Thyroid gland (tissue), 4 donors: ENCODE measurements around the gene DQX1. TPM values are rescaled to one million over a fixed set of nuclear protein-coding genes. Genes with fewer than 3 reads are reported as not detected.

Source experiments
- DNase-seq, 2 donors: peaks; one replicate each; pipeline ENCODE4 v3.0.0-alpha.2; 2019
- H3K27ac ChIP-seq, 3 donors: fragments of 200-600 bp; sonication (generic); 1 replicate in 2 of 3; 2 replicates in 1 of 3; pipeline ENCODE4 v1.5.1; 2016 to 2019; ENCODE audit warnings: mild to moderate bottlenecking in 1 of 3, moderate library complexity in 1 of 3
- H3K27me3 ChIP-seq: fragments of 200-600 bp; sonication (generic); one replicate; pipeline ENCODE4 v1.5.1; 2019
- H3K36me3 ChIP-seq, 2 donors: fragments of 200-600 bp; sonication (generic); one replicate each; pipeline ENCODE4 v1.5.1; 2016 to 2019
- H3K4me1 ChIP-seq, 2 donors: fragments of 200-600 bp; sonication (generic); one replicate each; pipeline ENCODE4 v1.5.1; 2017 to 2019
- H3K4me3 ChIP-seq, 3 donors: fragments of 200-600 bp; sonication (generic); replicated peaks in 1 of 3; 1 replicate in 2 of 3; 2 replicates in 1 of 3; pipeline ENCODE4 v1.5.1; 2016; ENCODE audit warnings: mild to moderate bottlenecking in 1 of 3
- H3K9me3 ChIP-seq: fragments of 200-600 bp; sonication (generic); one replicate; pipeline ENCODE4 v1.5.1; 2017
- POLR2A ChIP-seq, 2 donors: fragments of 450-650 bp; IDR thresholded peaks; one replicate each; pipeline ENCODE4 v1.6.1; 2017; ENCODE audit warnings: antibody characterized with exemption in 2 of 2, mild to moderate bottlenecking in 2 of 2, moderate library complexity in 1 of 2
- WGBS, 2 donors: methylation state at CpG; one replicate each; pipeline ENCODE4 v1.1.5; 2017; 5-methylcytosine and 5-hydroxymethylcytosine counted together
- intact Hi-C: fragments of 100-400 bp; cut with DNase I; formaldehyde crosslinking; loops from one replicate; pipeline ENCODE4 v1.15.1; 2023
- total RNA-seq, 4 donors: library from RNA; depleted of rRNA; stranded (reverse); fragments of >200 nt; gene quantifications; one replicate each; pipeline ENCODE4 v1.2.3, GENCODE V29; 2016
- TF ChIP-seq, protein P1 (sequence below), 6 experiments: fragments of 200-600 bp in 3 of 6; fragments of 450-650 bp in 3 of 6; sonication (generic) in 3 of 6; IDR thresholded peaks; one replicate each; pipeline ENCODE4 v1.5.1; 2016 to 2019; ENCODE audit warnings: antibody characterized with exemption in 6 of 6, mild to moderate bottlenecking in 2 of 6, inconsistent platforms in 1 of 6, moderate library complexity in 1 of 6

Gene DQX1
- total RNA-seq, 4 donors from 2014 or later, result not detected

GRCh38 chr2:74496997-74497776, 28.8 kb downstream of the DQX1 start:
- peaks cover 1 to 15% of the 10 kb centered on the region in 2 donors for H3K36me3 ChIP-seq
- H3K4me1 ChIP-seq, result peaks cover 21 to 26% of the 10 kb centered on the region in 2 donors
- TF ChIP-seq, protein P1, sequence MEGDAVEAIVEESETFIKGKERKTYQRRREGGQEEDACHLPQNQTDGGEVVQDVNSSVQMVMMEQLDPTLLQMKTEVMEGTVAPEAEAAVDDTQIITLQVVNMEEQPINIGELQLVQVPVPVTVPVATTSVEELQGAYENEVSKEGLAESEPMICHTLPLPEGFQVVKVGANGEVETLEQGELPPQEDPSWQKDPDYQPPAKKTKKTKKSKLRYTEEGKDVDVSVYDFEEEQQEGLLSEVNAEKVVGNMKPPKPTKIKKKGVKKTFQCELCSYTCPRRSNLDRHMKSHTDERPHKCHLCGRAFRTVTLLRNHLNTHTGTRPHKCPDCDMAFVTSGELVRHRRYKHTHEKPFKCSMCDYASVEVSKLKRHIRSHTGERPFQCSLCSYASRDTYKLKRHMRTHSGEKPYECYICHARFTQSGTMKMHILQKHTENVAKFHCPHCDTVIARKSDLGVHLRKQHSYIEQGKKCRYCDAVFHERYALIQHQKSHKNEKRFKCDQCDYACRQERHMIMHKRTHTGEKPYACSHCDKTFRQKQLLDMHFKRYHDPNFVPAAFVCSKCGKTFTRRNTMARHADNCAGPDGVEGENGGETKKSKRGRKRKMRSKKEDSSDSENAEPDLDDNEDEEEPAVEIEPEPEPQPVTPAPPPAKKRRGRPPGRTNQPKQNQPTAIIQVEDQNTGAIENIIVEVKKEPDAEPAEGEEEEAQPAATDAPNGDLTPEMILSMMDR (IDR thresholded peaks at IDR 0.05), result no peak
- no peak for TF ChIP-seq POLR2A (IDR thresholded peaks at IDR 0.05)
- no peaks in the 10 kb centered on the region for H3K9me3 ChIP-seq
- 52 to 58% methylated on average over 19 of the region's 19 CpGs for WGBS, 2 donors
- H3K27me3 ChIP-seq, result peaks cover 1% of the 10 kb centered on the region
- intact Hi-C loops, result no loop called here
- H3K27ac ChIP-seq, result no peak overlapping the region
- DNase-seq, result no peak
- peak overlapping the region in 1 of 3 donors; percentile 19 for H3K4me3 ChIP-seq

GRCh38 chr2:74495440-74495839, 30.6 kb downstream of the DQX1 start:
- Histone ChIP-seq H3K27ac (no peak overlapping the region), H3K4me1 (peaks cover 21 to 26% of the 10 kb centered on the region in 2 donors), H3K36me3 (peaks cover 19 to 33% of the 10 kb centered on the region in 2 donors), H3K27me3 (no peaks in the 10 kb centered on the region), H3K9me3 (no peaks in the 10 kb centered on the region), H3K4me3 (no peak overlapping the region)
- DNase-seq, result no peak
- intact Hi-C loops, result no loop called here
- 76 to 93% methylated on average over 1 of the region's 1 CpG for WGBS, 2 donors
- TF ChIP-seq POLR2A (IDR thresholded peaks at IDR 0.05), result no peak
- TF ChIP-seq, protein P1 (IDR thresholded peaks at IDR 0.05), result no peak

GRCh38 chr2:74493546-74493945, 32.5 kb downstream of the DQX1 start:
- intact Hi-C loops, result no loop called here

DNA sequence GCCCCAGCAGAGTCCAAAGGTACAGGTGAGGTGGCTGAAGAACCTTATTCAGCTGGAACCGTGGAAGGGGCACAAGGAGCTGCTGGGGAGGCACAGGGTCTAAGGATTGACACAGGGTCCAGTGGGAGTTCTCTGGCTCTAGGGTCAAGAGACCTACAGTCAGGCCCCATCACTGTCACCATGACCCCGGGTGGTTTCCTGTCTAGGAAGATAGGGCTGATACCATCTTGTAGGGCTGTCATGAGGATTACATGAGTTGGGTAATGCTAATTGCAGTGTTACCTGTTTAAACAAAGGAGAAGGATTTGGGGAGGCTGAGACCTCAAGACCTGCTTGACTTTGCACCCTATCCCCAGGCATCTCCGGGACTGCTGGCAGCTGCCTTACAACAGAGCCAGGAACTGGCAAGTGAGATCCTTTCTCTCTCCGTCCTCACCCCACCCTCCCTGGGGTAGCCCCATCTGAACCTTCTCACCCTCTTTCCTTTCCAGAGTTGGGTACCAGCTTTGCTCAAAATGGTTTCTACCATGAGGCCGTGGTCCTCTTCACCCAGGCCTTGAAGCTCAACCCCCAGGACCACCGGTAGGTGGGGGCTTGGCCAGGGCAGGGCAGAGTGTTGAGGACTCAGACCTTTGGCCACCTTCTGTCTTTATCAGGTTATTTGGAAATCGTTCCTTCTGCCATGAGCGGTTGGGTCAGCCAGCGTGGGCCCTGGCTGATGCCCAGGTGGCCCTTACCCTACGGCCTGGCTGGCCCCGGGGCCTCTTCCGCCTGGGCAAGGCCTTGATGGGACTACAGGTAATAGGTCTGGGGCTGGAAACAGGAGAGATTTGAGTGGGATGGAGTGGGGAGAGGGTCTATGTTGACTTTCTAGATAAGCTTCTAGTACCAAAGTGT, 34.1 kb downstream of the DQX1 start:
- H3K9me3 ChIP-seq, result no peaks in the 10 kb centered on the region
- 95 to 99% methylated on average over 12 of the region's 12 CpGs for WGBS, 2 donors
- intact Hi-C loops, result no loop called here
- H3K27me3 ChIP-seq, result no peaks in the 10 kb centered on the region
- H3K4me3 ChIP-seq, result no peak overlapping the region
- no peak for DNase-seq
- no peak overlapping the region for H3K27ac ChIP-seq
- peaks cover 29 to 40% of the 10 kb centered on the region in 2 donors for H3K36me3 ChIP-seq
- TF ChIP-seq POLR2A (IDR thresholded peaks at IDR 0.05), result no peak
- TF ChIP-seq, protein P1 (IDR thresholded peaks at IDR 0.05), result no peak
- H3K4me1 ChIP-seq, result no peaks in the 10 kb centered on the region

More at GRCh38 chr2:74493546-74493945, 32.5 kb downstream of the DQX1 start:
- 92 to 95% methylated on average over 3 of the region's 3 CpGs for WGBS, 2 donors
- TF ChIP-seq, protein P1 (IDR thresholded peaks at IDR 0.05), result no peak
- TF ChIP-seq POLR2A (IDR thresholded peaks at IDR 0.05), result no peak
- Histone ChIP-seq H3K4me1 (peaks cover 12 to 14% of the 10 kb centered on the region in 2 donors), H3K27ac (no peak overlapping the region), H3K36me3 (peaks cover 25 to 40% of the 10 kb centered on the region in 2 donors), H3K27me3 (no peaks in the 10 kb centered on the region), H3K9me3 (no peaks in the 10 kb centered on the region), H3K4me3 (no peak overlapping the region)
- no peak for DNase-seq
